Large intestine (tissue), 3 donors: ENCODE data around the gene KIF26B. TPM values are rescaled to one million over a fixed set of nuclear protein-coding genes. Genes with fewer than 3 reads are reported as not detected.

ENCODE experiments used
- DNase-seq, 2 donors: peaks; one replicate each; pipeline versions ENCODE4 v3.0.0 to v3.0.0-alpha.2; 2013
- H3K27ac ChIP-seq: one replicate; pipeline ENCODE4 v1.5.1; 2013; ENCODE audit warnings: low read length
- H3K27me3 ChIP-seq: 2 replicates; pipeline ENCODE4 v1.6.1; 2013; ENCODE audit warnings: low read length; ENCODE audit not compliant: control insufficient read depth, insufficient read depth
- H3K36me3 ChIP-seq: 2 replicates; pipeline ENCODE4 v1.6.1; 2013; ENCODE audit warnings: low read length; ENCODE audit not compliant: control insufficient read depth, insufficient read depth
- H3K4me1 ChIP-seq: one replicate; pipeline ENCODE4 v1.6.1; 2013; ENCODE audit warnings: low read length; ENCODE audit not compliant: control insufficient read depth, insufficient read depth
- H3K4me3 ChIP-seq: one replicate; pipeline ENCODE4 v1.5.1; 2013; ENCODE audit warnings: low read length
- H3K9me3 ChIP-seq: one replicate; pipeline ENCODE4 v1.6.1; 2013; ENCODE audit warnings: mild to moderate bottlenecking, low read depth, low read length, moderate library complexity; ENCODE audit not compliant: control insufficient read depth
- WGBS: methylation state at CpG from one replicate; pipeline ENCODE4 v1.1.5; 2013; ENCODE audit warnings: low lambda C conversion rate; ENCODE audit not compliant: insufficient coverage; 5-methylcytosine and 5-hydroxymethylcytosine counted together
- polyA plus RNA-seq: library from polyadenylated mRNA; unstranded; fragments of 120-200 nt; gene quantifications from one replicate; pipeline ENCODE4 v1.2.1, GENCODE V29; 2013

The KIF26B gene
- polyA plus RNA-seq, 1 donor = 3.9 TPM

- H3K27ac ChIP-seq = no peak overlapping the region
- no peak overlapping the region for H3K4me3 ChIP-seq
- DNase-seq = no peak
- no peaks in the 10 kb centered on the region for H3K27me3 ChIP-seq
- WGBS = no CpG with 5 or more reads among the region's 11 CpGs
- H3K4me1 ChIP-seq = peaks cover 4% of the 10 kb centered on the region
- no peaks in the 10 kb centered on the region for H3K9me3 ChIP-seq
- H3K36me3 ChIP-seq = no peaks in the 10 kb centered on the region
Measured at GRCh38 chr1:245571815-245572294, 417.1 kb downstream of the KIF26B start.

GRCh38 chr1:245572709-245573108 lies 417.9 kb downstream of the KIF26B start:
- Histone ChIP-seq H3K36me3 (no peaks in the 10 kb centered on the region), H3K27ac (no peak overlapping the region), H3K9me3 (no peaks in the 10 kb centered on the region), H3K4me3 (no peak overlapping the region), H3K27me3 (no peaks in the 10 kb centered on the region), H3K4me1 (no peaks in the 10 kb centered on the region)
- DNase-seq = no peak
- 100% methylated on average over 1 of the region's 7 CpGs for WGBS

- no peak for DNase-seq
- H3K27me3 ChIP-seq = no peaks in the 10 kb centered on the region
- H3K4me1 ChIP-seq = no peaks in the 10 kb centered on the region
- no peaks in the 10 kb centered on the region for H3K9me3 ChIP-seq
- no CpG with 5 or more reads among the region's 2 CpGs for WGBS
- no peaks in the 10 kb centered on the region for H3K36me3 ChIP-seq
- no peak overlapping the region for H3K4me3 ChIP-seq
- no peak overlapping the region for H3K27ac ChIP-seq
Measured at GRCh38 chr1:245575710-245576109, 420.9 kb downstream of the KIF26B start.

GRCh38 chr1:245576323-245576722 lies 421.5 kb downstream of the KIF26B start:
- no peaks in the 10 kb centered on the region for H3K36me3 ChIP-seq
- no peaks in the 10 kb centered on the region for H3K9me3 ChIP-seq
- no CpG with 5 or more reads among the region's 4 CpGs for WGBS
- H3K4me3 ChIP-seq = no peak overlapping the region
- no peaks in the 10 kb centered on the region for H3K4me1 ChIP-seq
- no peaks in the 10 kb centered on the region for H3K27me3 ChIP-seq
- no peak overlapping the region for H3K27ac ChIP-seq
- DNase-seq = no peak

GRCh38 chr1:245577191-245578157 lies 422.7 kb downstream of the KIF26B start:
- Histone ChIP-seq H3K9me3 (no peaks in the 10 kb centered on the region), H3K4me1 (no peaks in the 10 kb centered on the region), H3K36me3 (no peaks in the 10 kb centered on the region), H3K4me3 (no peak overlapping the region), H3K27me3 (no peaks in the 10 kb centered on the region), H3K27ac (no peak overlapping the region)
- DNase-seq = no peak
- no CpG with 5 or more reads among the region's 34 CpGs for WGBS

GRCh38 chr1:245578308-245578707 lies 423.5 kb downstream of the KIF26B start:
- H3K4me3 ChIP-seq = no peak overlapping the region
- H3K36me3 ChIP-seq = no peaks in the 10 kb centered on the region
- WGBS = no CpG with 5 or more reads among the region's 3 CpGs
- H3K27ac ChIP-seq = no peak overlapping the region
- no peaks in the 10 kb centered on the region for H3K27me3 ChIP-seq
- H3K4me1 ChIP-seq = no peaks in the 10 kb centered on the region
- no peaks in the 10 kb centered on the region for H3K9me3 ChIP-seq
- DNase-seq = no peak

GRCh38 chr1:245578771-245579170 lies 424.0 kb downstream of the KIF26B start:
- Histone ChIP-seq H3K4me1 (no peaks in the 10 kb centered on the region), H3K9me3 (no peaks in the 10 kb centered on the region), H3K4me3 (no peak overlapping the region), H3K27ac (no peak overlapping the region), H3K27me3 (no peaks in the 10 kb centered on the region), H3K36me3 (no peaks in the 10 kb centered on the region)
- DNase-seq = no peak

GRCh38 chr1:245579881-245580280 lies 425.1 kb downstream of the KIF26B start:
- no peak overlapping the region for H3K27ac ChIP-seq
- H3K4me1 ChIP-seq = no peaks in the 10 kb centered on the region
- H3K4me3 ChIP-seq = no peak overlapping the region
- H3K36me3 ChIP-seq = no peaks in the 10 kb centered on the region
- no peaks in the 10 kb centered on the region for H3K27me3 ChIP-seq
- WGBS = no CpG with 5 or more reads among the region's 7 CpGs
- H3K9me3 ChIP-seq = no peaks in the 10 kb centered on the region
- no peak for DNase-seq

GRCh38 chr1:245580651-245581050 lies 425.9 kb downstream of the KIF26B start:
- no peak overlapping the region for H3K27ac ChIP-seq
- no peaks in the 10 kb centered on the region for H3K4me1 ChIP-seq
- no peaks in the 10 kb centered on the region for H3K9me3 ChIP-seq
- no peak overlapping the region for H3K4me3 ChIP-seq
- no peak for DNase-seq
- no peaks in the 10 kb centered on the region for H3K36me3 ChIP-seq
- WGBS = no CpG with 5 or more reads among the region's 6 CpGs
- no peaks in the 10 kb centered on the region for H3K27me3 ChIP-seq

- H3K9me3 ChIP-seq = no peaks in the 10 kb centered on the region
- H3K27me3 ChIP-seq = no peaks in the 10 kb centered on the region
- 73% methylated on average over 1 of the region's 7 CpGs for whole genome bisulfite sequencing
- H3K27ac ChIP-seq = no peak overlapping the region
- no peak overlapping the region for H3K4me3 ChIP-seq
- no peaks in the 10 kb centered on the region for H3K4me1 ChIP-seq
- no peaks in the 10 kb centered on the region for H3K36me3 ChIP-seq
- no peak for DNase-seq
Measured at GRCh38 chr1:245582026-245582425, 427.2 kb downstream of the KIF26B start.

- Histone ChIP-seq H3K4me3 (no peak overlapping the region), H3K36me3 (no peaks in the 10 kb centered on the region), H3K27me3 (no peaks in the 10 kb centered on the region), H3K9me3 (no peaks in the 10 kb centered on the region), H3K27ac (no peak overlapping the region), H3K4me1 (no peaks in the 10 kb centered on the region)
- DNase-seq = no peak
- WGBS = 77% methylated on average over 3 of the region's 9 CpGs
Measured at GRCh38 chr1:245583081-245583480, 428.3 kb downstream of the KIF26B start.
